CD14-positive monocyte (primary cell): ENCODE data around the gene NFATC2. TPM values are rescaled to one million over a fixed set of nuclear protein-coding genes. Genes with fewer than 3 reads are reported as not detected.

Experiments
- DNase-seq, 3 donors: peaks; one replicate each; pipeline ENCODE4 v3.0.0-alpha.2; 2011 to 2022
- H2AFZ ChIP-seq: 2 replicates; pipeline ENCODE4 v1.6.0; 2012; ENCODE audit warnings: mild to moderate bottlenecking, low read depth, low read length, inconsistent platforms; ENCODE audit not compliant: insufficient read depth, poor library complexity, severe bottlenecking
- H3K27ac ChIP-seq, 2 donors: 1 replicate in 1 of 2; 2 replicates in 1 of 2; pipeline ENCODE4 v1.5.1; 2012 to 2013; ENCODE audit warnings: low read length in 2 of 2, control low read depth in 1 of 2, inconsistent platforms in 1 of 2, low read depth in 1 of 2, mild to moderate bottlenecking in 1 of 2
- H3K27me3 ChIP-seq, 2 donors: one replicate each; pipeline versions ENCODE4 v1.6.0 to v1.6.1; 2011 to 2013; ENCODE audit warnings: low read length in 2 of 2; ENCODE audit not compliant: control insufficient read depth in 2 of 2, insufficient read depth in 2 of 2
- H3K36me3 ChIP-seq, 2 donors: replicated peaks in 1 of 2; 1 replicate in 1 of 2; 2 replicates in 1 of 2; pipeline versions ENCODE4 v1.5.1 to v1.6.1; 2012 to 2013; ENCODE audit warnings: low read length in 2 of 2, control low read depth in 1 of 2, inconsistent platforms in 1 of 2, mild to moderate bottlenecking in 1 of 2; ENCODE audit not compliant: insufficient read depth in 2 of 2, control insufficient read depth in 1 of 2
- H3K4me1 ChIP-seq, 2 donors: 1 replicate in 1 of 2; 2 replicates in 1 of 2; pipeline versions ENCODE4 v1.5.1 to v1.6.1; 2012 to 2013; ENCODE audit warnings: low read length in 2 of 2, control low read depth in 1 of 2, inconsistent platforms in 1 of 2, mild to moderate bottlenecking in 1 of 2, moderate library complexity in 1 of 2; ENCODE audit not compliant: insufficient read depth in 2 of 2, control insufficient read depth in 1 of 2
- H3K4me2 ChIP-seq: replicated peaks from 2 replicates; pipeline ENCODE3; 2012; ENCODE audit warnings: low read length, moderate library complexity, mild to moderate bottlenecking; ENCODE audit not compliant: poor library complexity, severe bottlenecking; ENCODE audit errors: extremely low read depth
- H3K4me3 ChIP-seq, 3 experiments: fragments of 200-600 bp in 1 of 3; sonication (generic) in 1 of 3; replicated peaks in 1 of 3; 1 replicate in 2 of 3; 2 replicates in 1 of 3; pipeline ENCODE4 v1.5.1; 2011 to 2013; ENCODE audit warnings: low read length in 3 of 3, mild to moderate bottlenecking in 3 of 3, control low read depth in 2 of 3, low read depth in 2 of 3, inconsistent platforms in 1 of 3, moderate library complexity in 1 of 3
- H3K79me2 ChIP-seq: 2 replicates; pipeline ENCODE4 v1.6.0; 2012; ENCODE audit warnings: mild to moderate bottlenecking, control low read depth, inconsistent platforms, low read length, moderate library complexity; ENCODE audit not compliant: insufficient read depth
- H3K9ac ChIP-seq: 2 replicates; pipeline ENCODE4 v1.6.0; 2017; ENCODE audit warnings: low read length, mild to moderate bottlenecking; ENCODE audit not compliant: insufficient read depth, poor library complexity, severe bottlenecking
- H3K9me3 ChIP-seq, 2 donors: replicated peaks in 1 of 2; 1 replicate in 1 of 2; 2 replicates in 1 of 2; pipeline versions ENCODE4 v1.5.1 to v1.6.1; 2012 to 2013; ENCODE audit warnings: low read length in 2 of 2, control low read depth in 1 of 2; ENCODE audit not compliant: control insufficient read depth in 1 of 2, insufficient read depth in 1 of 2
- H4K20me1 ChIP-seq: 2 replicates; pipeline ENCODE4 v1.6.0; 2012; ENCODE audit warnings: mild to moderate bottlenecking, low read length, control low read depth, moderate library complexity; ENCODE audit not compliant: insufficient read depth
- H3K27ac Mint-ChIP-seq, 7 donors: one replicate each; pipeline ENCODE4 v1.8.0; 2020; ENCODE audit warnings: mild to moderate bottlenecking in 7 of 7, mixed read lengths in 7 of 7, moderate library complexity in 6 of 7, inconsistent platforms in 2 of 7
- H3K27me3 Mint-ChIP-seq, 3 donors: one replicate each; pipeline ENCODE4 v1.8.0; 2021 to 2022; ENCODE audit warnings: low read depth in 3 of 3, mild to moderate bottlenecking in 3 of 3, mixed read lengths in 3 of 3, moderate library complexity in 3 of 3, inconsistent platforms in 1 of 3
- H3K36me3 Mint-ChIP-seq, 2 donors: one replicate each; pipeline ENCODE4 v1.8.0; 2020; ENCODE audit warnings: mixed read lengths in 2 of 2, inconsistent platforms in 1 of 2, mild to moderate bottlenecking in 1 of 2
- H3K4me1 Mint-ChIP-seq: one replicate; pipeline ENCODE4 v1.8.0; 2020; ENCODE audit warnings: mild to moderate bottlenecking, mixed read lengths
- H3K4me3 Mint-ChIP-seq, 2 donors: one replicate each; pipeline ENCODE4 v1.8.0; 2020; ENCODE audit warnings: mild to moderate bottlenecking in 2 of 2, mixed read lengths in 2 of 2, moderate library complexity in 1 of 2
- H3K9me3 Mint-ChIP-seq, 7 donors: one replicate each; pipeline ENCODE4 v1.8.0; 2020 to 2022; ENCODE audit warnings: mixed read lengths in 7 of 7, mild to moderate bottlenecking in 6 of 7, moderate library complexity in 6 of 7, inconsistent platforms in 2 of 7
- WGBS: methylation state at CpG from one replicate; pipeline ENCODE4 v1.1.5; 2013; ENCODE audit warnings: missing lambda C conversion rate; ENCODE audit not compliant: insufficient coverage; 5-methylcytosine and 5-hydroxymethylcytosine counted together
- intact Hi-C, 2 donors: fragments of 100-400 bp; cut with micrococcal nuclease; formaldehyde crosslinking; loops; one replicate each; pipeline versions ENCODE4 v1.15.0 to v1.15.1; 2023
- polyA plus RNA-seq, 3 donors: library from polyadenylated mRNA; depleted of rRNA in 1 of 3; unstranded in 2 of 3; stranded (reverse) in 1 of 3; fragments of 300-500 nt in 2 of 3; fragments of >200 nt in 1 of 3; fragmentation: Illumina TruSeq in 2 of 3; gene quantifications; 1 replicate in 2 of 3; 2 replicates in 1 of 3; pipeline ENCODE4 v1.2.3, GENCODE V29; 2012 to 2021
- TF ChIP-seq, protein P1 (sequence below): fragments of 200-600 bp; IDR thresholded peaks from one replicate; pipeline ENCODE4 v1.8.0; 2022; ENCODE audit warnings: antibody characterized with exemption, mild to moderate bottlenecking

The NFATC2 gene
- polyA plus RNA-seq, 3 donors: 0.03 to 0.18 (median 0.11) TPM

- Histone ChIP-seq H3K27ac (peak overlapping the region in 1 of 2 donors; percentile 9), H3K4me2 (no peak overlapping the region), H3K79me2 (no peaks in the 10 kb centered on the region), H3K9ac (no peak overlapping the region), H3K9me3 (peaks cover 0 to 4% of the 10 kb centered on the region in 2 donors), H3K36me3 (no peaks in the 10 kb centered on the region), H3K4me3 (no peak overlapping the region), H3K27me3 (no peaks in the 10 kb centered on the region), H2AFZ (no peak overlapping the region), H4K20me1 (no peaks in the 10 kb centered on the region), H3K4me1 (peaks cover 21 to 30% of the 10 kb centered on the region in 2 donors)
- Mint-ChIP-seq H3K36me3 (no peaks in the 10 kb centered on the region), H3K9me3 (peaks cover 0 to 3% (median 0%) of the 10 kb centered on the region in 7 donors), H3K4me1 (peaks cover 21% of the 10 kb centered on the region), H3K27me3 (peaks cover 0 to 5% (median 3%) of the 10 kb centered on the region in 3 donors), H3K27ac (peak overlapping the region in 3 of 7 donors; percentile 30 to 54 (median 46)), H3K4me3 (peak overlapping the region in 1 of 2 donors; percentile 30)
- WGBS: 83% methylated on average over 7 of the region's 8 CpGs
- TF ChIP-seq, protein P1, sequence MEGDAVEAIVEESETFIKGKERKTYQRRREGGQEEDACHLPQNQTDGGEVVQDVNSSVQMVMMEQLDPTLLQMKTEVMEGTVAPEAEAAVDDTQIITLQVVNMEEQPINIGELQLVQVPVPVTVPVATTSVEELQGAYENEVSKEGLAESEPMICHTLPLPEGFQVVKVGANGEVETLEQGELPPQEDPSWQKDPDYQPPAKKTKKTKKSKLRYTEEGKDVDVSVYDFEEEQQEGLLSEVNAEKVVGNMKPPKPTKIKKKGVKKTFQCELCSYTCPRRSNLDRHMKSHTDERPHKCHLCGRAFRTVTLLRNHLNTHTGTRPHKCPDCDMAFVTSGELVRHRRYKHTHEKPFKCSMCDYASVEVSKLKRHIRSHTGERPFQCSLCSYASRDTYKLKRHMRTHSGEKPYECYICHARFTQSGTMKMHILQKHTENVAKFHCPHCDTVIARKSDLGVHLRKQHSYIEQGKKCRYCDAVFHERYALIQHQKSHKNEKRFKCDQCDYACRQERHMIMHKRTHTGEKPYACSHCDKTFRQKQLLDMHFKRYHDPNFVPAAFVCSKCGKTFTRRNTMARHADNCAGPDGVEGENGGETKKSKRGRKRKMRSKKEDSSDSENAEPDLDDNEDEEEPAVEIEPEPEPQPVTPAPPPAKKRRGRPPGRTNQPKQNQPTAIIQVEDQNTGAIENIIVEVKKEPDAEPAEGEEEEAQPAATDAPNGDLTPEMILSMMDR: no peak
- intact Hi-C loops: no loop called here
- peak in 1 of 3 donors; percentile 15 for DNase-seq
These were observed 81.2 kb downstream of the NFATC2 start for GRCh38 chr20:51461306-51461705.

DNA sequence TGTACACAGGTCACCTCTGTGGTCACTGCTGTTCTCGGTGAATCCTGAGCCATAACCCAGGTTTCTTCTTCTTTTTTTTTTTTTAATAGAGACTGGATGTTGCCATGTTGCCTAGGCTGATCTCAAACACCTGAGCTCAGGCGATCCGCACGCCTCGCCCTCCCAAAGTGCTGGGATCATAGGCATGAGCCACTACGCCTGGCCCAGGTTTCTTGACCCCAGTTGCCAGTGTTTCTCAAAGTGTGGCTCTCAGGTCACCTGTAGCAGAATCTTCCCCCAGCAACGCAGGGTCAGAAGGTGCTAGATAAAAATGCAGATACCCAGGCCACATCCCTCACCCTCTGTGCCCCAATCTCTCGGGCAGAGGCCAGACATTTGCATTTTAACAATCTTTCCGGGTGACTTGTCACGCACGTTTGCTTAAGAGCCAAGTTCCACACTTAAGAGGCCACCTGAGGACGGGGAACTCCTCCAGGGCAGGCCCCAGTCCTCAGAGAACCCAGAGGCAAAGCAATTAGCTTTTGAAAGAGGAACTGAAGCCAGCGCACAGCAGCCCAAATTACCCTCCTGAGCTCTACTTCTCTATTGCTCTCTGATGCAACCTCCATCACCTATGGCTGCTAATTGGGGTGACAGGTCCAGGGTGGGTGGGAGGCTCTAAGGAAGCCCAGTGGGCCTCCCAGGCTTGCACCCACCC, 81.8 kb downstream of the NFATC2 start:
- Histone ChIP-seq H3K4me2 (no peak overlapping the region), H3K36me3 (no peaks in the 10 kb centered on the region), H3K4me3 (no peak overlapping the region), H2AFZ (no peak overlapping the region), H3K27ac (no peak overlapping the region), H3K79me2 (no peaks in the 10 kb centered on the region), H3K27me3 (no peaks in the 10 kb centered on the region), H3K4me1 (peaks cover 23 to 32% of the 10 kb centered on the region in 2 donors), H4K20me1 (no peaks in the 10 kb centered on the region), H3K9me3 (peaks cover 0 to 4% of the 10 kb centered on the region in 2 donors), H3K9ac (no peak overlapping the region)
- Mint-ChIP-seq H3K27me3 (peaks cover 0 to 5% (median 3%) of the 10 kb centered on the region in 3 donors), H3K4me3 (peak overlapping the region in 1 of 2 donors; percentile 28), H3K27ac (peak overlapping the region in 4 of 7 donors; percentile 13 to 81 (median 64)), H3K4me1 (peaks cover 22% of the 10 kb centered on the region), H3K9me3 (peaks cover 0 to 3% (median 0%) of the 10 kb centered on the region in 7 donors), H3K36me3 (no peaks in the 10 kb centered on the region)
- DNase-seq: peak; percentile 31 to 82 (median 48)
- intact Hi-C loops: no loop called here
- TF ChIP-seq, protein P1: no peak
- WGBS: 44% methylated on average over 7 of the region's 13 CpGs
